ENCODE measurements around the gene VARS1.

DNA sequence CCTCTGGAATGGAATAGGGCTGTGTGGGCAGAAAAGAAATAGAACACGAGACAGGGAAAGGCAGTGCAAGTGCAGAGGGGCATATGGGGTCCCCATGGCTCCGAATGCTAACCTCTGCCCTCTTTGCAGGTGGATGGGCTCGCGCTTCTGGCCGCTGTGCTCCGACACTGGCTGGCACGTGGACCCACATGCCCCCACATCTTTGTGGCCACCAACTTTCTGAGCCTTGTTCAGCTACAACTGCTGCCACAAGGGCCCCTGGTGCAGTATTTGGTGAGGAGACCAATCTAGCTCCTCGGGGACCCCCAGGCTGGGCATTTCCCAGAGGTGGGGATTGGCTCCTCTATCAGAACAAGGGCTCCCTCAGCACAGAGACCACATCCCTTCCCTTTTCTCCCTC, 34.2 kb downstream of the VARS1 start:
- no peak for TF ChIP-seq GATA3 (IDR thresholded peaks at IDR 0.05; ENCODE audit: low read depth, low read length)
- TF ChIP-seq GATA2 (IDR thresholded peaks at IDR 0.05; ENCODE audit: low read depth, low read length): no peak
